Panc1 (cell line): ENCODE results near the gene ANKRD18A.

Experiments
- POLR2AphosphoS5 ChIP-seq: IDR thresholded peaks from 2 replicates; pipeline ENCODE4 v1.6.1; 2012; ENCODE audit warnings: mild to moderate bottlenecking, low read depth, low read length, moderate library complexity
- REST ChIP-seq, 2 experiments: IDR thresholded peaks; 2 replicates each; pipeline ENCODE4 v1.6.1; 2011 to 2012; ENCODE audit warnings: low read depth in 2 of 2, control low read depth in 1 of 2, low read length in 1 of 2, mild to moderate bottlenecking in 1 of 2, moderate library complexity in 1 of 2; ENCODE audit not compliant: insufficient read depth in 1 of 2
- TF ChIP-seq, protein P1 (sequence below): fragments of 450-650 bp; IDR thresholded peaks from 2 replicates; pipeline ENCODE4 v1.5.1; 2017; ENCODE audit warnings: mild to moderate bottlenecking

GRCh38 chr9:38641142-38641541 lies 20.7 kb upstream of the ANKRD18A start:
- TF ChIP-seq, protein P1, sequence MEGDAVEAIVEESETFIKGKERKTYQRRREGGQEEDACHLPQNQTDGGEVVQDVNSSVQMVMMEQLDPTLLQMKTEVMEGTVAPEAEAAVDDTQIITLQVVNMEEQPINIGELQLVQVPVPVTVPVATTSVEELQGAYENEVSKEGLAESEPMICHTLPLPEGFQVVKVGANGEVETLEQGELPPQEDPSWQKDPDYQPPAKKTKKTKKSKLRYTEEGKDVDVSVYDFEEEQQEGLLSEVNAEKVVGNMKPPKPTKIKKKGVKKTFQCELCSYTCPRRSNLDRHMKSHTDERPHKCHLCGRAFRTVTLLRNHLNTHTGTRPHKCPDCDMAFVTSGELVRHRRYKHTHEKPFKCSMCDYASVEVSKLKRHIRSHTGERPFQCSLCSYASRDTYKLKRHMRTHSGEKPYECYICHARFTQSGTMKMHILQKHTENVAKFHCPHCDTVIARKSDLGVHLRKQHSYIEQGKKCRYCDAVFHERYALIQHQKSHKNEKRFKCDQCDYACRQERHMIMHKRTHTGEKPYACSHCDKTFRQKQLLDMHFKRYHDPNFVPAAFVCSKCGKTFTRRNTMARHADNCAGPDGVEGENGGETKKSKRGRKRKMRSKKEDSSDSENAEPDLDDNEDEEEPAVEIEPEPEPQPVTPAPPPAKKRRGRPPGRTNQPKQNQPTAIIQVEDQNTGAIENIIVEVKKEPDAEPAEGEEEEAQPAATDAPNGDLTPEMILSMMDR, result no peak
- no peak for TF ChIP-seq POLR2AphosphoS5
- TF ChIP-seq REST (IDR thresholded peaks at IDR 0.05; ENCODE audit: insufficient read depth in 1 of 2, low read depth in 2 of 2, low read length in 1 of 2), result no peak
